Liver (tissue), 9 donors: Measurements from ENCODE around the gene HSPA1B. TPM values are rescaled to one million over a fixed set of nuclear protein-coding genes. Genes with fewer than 3 reads are reported as not detected.

Source experiments
- DNase-seq: peaks from one replicate; pipeline ENCODE4 v3.0.0-alpha.2; 2017; ENCODE audit warnings: low spot score
- H3K27ac ChIP-seq, 2 donors: one replicate each; pipeline ENCODE4 v1.7.0; 2013; ENCODE audit warnings: inconsistent platforms in 2 of 2, low read length in 2 of 2, control low read depth in 1 of 2, low read depth in 1 of 2, mild to moderate bottlenecking in 1 of 2
- H3K27me3 ChIP-seq, 4 donors: one replicate each; pipeline versions ENCODE4 v1.6.1 to v1.7.0; 2013; ENCODE audit warnings: low read length in 3 of 4, inconsistent platforms in 1 of 4, mild to moderate bottlenecking in 1 of 4, moderate library complexity in 1 of 4; ENCODE audit not compliant: control insufficient read depth in 4 of 4, insufficient read depth in 4 of 4
- H3K36me3 ChIP-seq, 4 donors: one replicate each; pipeline versions ENCODE4 v1.6.1 to v1.7.0; 2013; ENCODE audit warnings: low read length in 3 of 4, mild to moderate bottlenecking in 3 of 4, low read depth in 1 of 4, moderate library complexity in 1 of 4; ENCODE audit not compliant: control insufficient read depth in 4 of 4, insufficient read depth in 3 of 4
- H3K4me1 ChIP-seq, 4 donors: one replicate each; pipeline versions ENCODE4 v1.6.1 to v1.7.0; 2013; ENCODE audit warnings: low read length in 3 of 4, mild to moderate bottlenecking in 3 of 4, moderate library complexity in 1 of 4; ENCODE audit not compliant: control insufficient read depth in 4 of 4, insufficient read depth in 4 of 4
- H3K4me3 ChIP-seq, 3 donors: one replicate each; pipeline versions ENCODE4 v1.6.1 to v1.7.0; 2013; ENCODE audit warnings: low read length in 3 of 3, control low read depth in 1 of 3, low read depth in 1 of 3, mild to moderate bottlenecking in 1 of 3
- H3K9ac ChIP-seq, 2 donors: one replicate each; pipeline ENCODE4 v1.7.0; 2013; ENCODE audit warnings: low read length in 2 of 2, mild to moderate bottlenecking in 2 of 2, moderate library complexity in 2 of 2, control low read depth in 1 of 2, low read depth in 1 of 2
- H3K9me3 ChIP-seq, 4 donors: one replicate each; pipeline versions ENCODE4 v1.6.1 to v1.7.0; 2013; ENCODE audit warnings: low read length in 3 of 4; ENCODE audit not compliant: control insufficient read depth in 4 of 4
- ATF3 ChIP-seq: IDR thresholded peaks from 2 replicates; pipeline ENCODE4 v1.6.1; 2016; ENCODE audit warnings: antibody characterized with exemption
- CTCF ChIP-seq: fragments of 150-350 bp; IDR thresholded peaks from 2 replicates; pipeline ENCODE4 v1.5.1; 2017; ENCODE audit warnings: improper control_type of control experiment, low read depth, low read length; ENCODE audit not compliant: missing input control
- EGR1 ChIP-seq, 2 donors: IDR thresholded peaks; 2 replicates each; pipeline ENCODE4 v1.6.1; 2016 to 2018; ENCODE audit warnings: antibody characterized with exemption in 2 of 2, low read depth in 2 of 2
- FOXA1 ChIP-seq: IDR thresholded peaks from 2 replicates; pipeline ENCODE4 v1.6.1; 2016; ENCODE audit warnings: antibody characterized with exemption
- FOXA2 ChIP-seq: IDR thresholded peaks from 2 replicates; pipeline ENCODE4 v1.6.1; 2016; ENCODE audit warnings: antibody characterized with exemption
- GABPA ChIP-seq, 2 donors: IDR thresholded peaks in 1 of 2; conservative IDR thresholded peaks in 1 of 2; 2 replicates each; pipeline ENCODE4 v1.6.1; 2016; ENCODE audit warnings: antibody characterized with exemption in 2 of 2, mild to moderate bottlenecking in 1 of 2, moderate library complexity in 1 of 2
- HNF4A ChIP-seq, 2 donors: conservative IDR thresholded peaks; 2 replicates each; pipeline ENCODE4 v1.6.1; 2016; ENCODE audit warnings: antibody characterized with exemption in 2 of 2, mild to moderate bottlenecking in 2 of 2
- HNF4G ChIP-seq: IDR thresholded peaks from 2 replicates; pipeline ENCODE4 v1.6.1; 2016; ENCODE audit warnings: antibody characterized with exemption
- JUND ChIP-seq, 2 donors: IDR thresholded peaks; 2 replicates each; pipeline ENCODE4 v1.6.1; 2016; ENCODE audit warnings: antibody characterized with exemption in 2 of 2
- MAX ChIP-seq: IDR thresholded peaks from 2 replicates; pipeline ENCODE4 v1.6.1; 2016; ENCODE audit warnings: antibody characterized with exemption
- NR2F2 ChIP-seq: IDR thresholded peaks from 2 replicates; pipeline ENCODE4 v1.6.1; 2016; ENCODE audit warnings: antibody characterized with exemption
- RAD21 ChIP-seq, 2 donors: IDR thresholded peaks; 2 replicates each; pipeline ENCODE4 v1.6.1; 2016; ENCODE audit warnings: antibody characterized with exemption in 2 of 2, mild to moderate bottlenecking in 2 of 2
- REST ChIP-seq: IDR thresholded peaks from 2 replicates; pipeline ENCODE4 v1.6.1; 2016; ENCODE audit warnings: antibody characterized with exemption, mild to moderate bottlenecking
- RXRA ChIP-seq, 2 donors: IDR thresholded peaks; 2 replicates each; pipeline ENCODE4 v1.6.1; 2017 to 2018; ENCODE audit warnings: antibody characterized with exemption in 2 of 2, mild to moderate bottlenecking in 1 of 2
- SP1 ChIP-seq: IDR thresholded peaks from 2 replicates; pipeline ENCODE4 v1.6.1; 2018; ENCODE audit warnings: antibody characterized with exemption, mild to moderate bottlenecking
- TAF1 ChIP-seq: conservative IDR thresholded peaks from 2 replicates; pipeline ENCODE4 v1.6.1; 2016; ENCODE audit warnings: antibody characterized with exemption, mild to moderate bottlenecking
- YY1 ChIP-seq: IDR thresholded peaks from 2 replicates; pipeline ENCODE4 v1.6.1; 2016; ENCODE audit warnings: antibody characterized with exemption, mild to moderate bottlenecking
- ZBTB33 ChIP-seq: IDR thresholded peaks from 2 replicates; pipeline ENCODE4 v1.6.1; 2016; ENCODE audit warnings: antibody characterized with exemption
- whole genome bisulfite sequencing: extraction: QIAGEN DNeasy Blood & Tissue Kit; methylation state at CpG from one replicate; pipeline ENCODE4 v1.1.7; 2013; 5-methylcytosine and 5-hydroxymethylcytosine counted together
- polyA plus RNA-seq, 2 donors: library from polyadenylated mRNA; stranded (reverse) in 1 of 2; unstranded in 1 of 2; fragments of 200-250 nt in 1 of 2; fragments of >200 nt in 1 of 2; fragmentation: Nextera tagmentation in 1 of 2; extraction: Ambion mirVana in 1 of 2; gene quantifications; one replicate each; pipeline versions ENCODE4 v1.2.1 to v1.2.3, GENCODE V29; 2013 to 2015
- total RNA-seq, 2 donors: library from RNA; depleted of rRNA; stranded (reverse); fragments of >200 nt; gene quantifications; one replicate each; pipeline ENCODE4 v1.2.3, GENCODE V29; 2014
- donor health status: healthy.
- donor health status: healthy.
- donor health status: healthy.
- donor health status: healthy.
- donor health status: healthy.

The HSPA1B gene
- total RNA-seq (100 to 1,000 TPM in 1 of 2 donors, 10 to 100 TPM in 1; 57.2 to 165 TPM), polyA plus RNA-seq (10 to 100 TPM in 1 of 2 donors, 1 to 10 TPM in 1; 9.5 to 30.6 TPM)

GRCh38 chr6:31827286-31828079, at the start of gene HSPA1B:
TSS of gene HSPA1B (plus strand) at chr6:31827738. CDS start at chr6:31827951, 213 bp downstream.
- Histone ChIP-seq H3K27me3 (no peaks in the 10 kb centered on the region), H3K9ac (peak within 1 kb of the TSS; percentile 76), H3K4me3 (peak within 1 kb of the TSS; percentile 65 to 80 (median 77)), H3K9me3 (no peaks in the 10 kb centered on the region), H3K36me3 (no peaks in the 10 kb centered on the region), H3K4me1 (peaks cover 0 to 18% (median 6%) of the 10 kb centered on the region in 4 donors), H3K27ac (peak within 1 kb of the TSS; percentile 73 to 86)
- TF ChIP-seq TAF1 (peak; percentile 85), GABPA (IDR thresholded peaks at IDR 0.05 in 1 of 2, conservative IDR thresholded peaks at IDR 0.05 in 1 of 2) (peak in 1 of 2 donors; percentile 20), MAX (no peak), CTCF (no peak), HNF4A (conservative IDR thresholded peaks at IDR 0.05) (peak; percentile 44 to 60), ATF3 (no peak), RAD21 (IDR thresholded peaks at IDR 0.05) (no peak), NR2F2 (peak; percentile 47), EGR1 (IDR thresholded peaks at IDR 0.05; ENCODE audit: low read depth in 2 of 2) (peak in 1 of 2 donors; percentile 49), FOXA1 (peak; percentile 8), YY1 (peak; percentile 98), RXRA (IDR thresholded peaks at IDR 0.05) (peak in 1 of 2 donors; percentile 30), REST (peak; percentile 96), HNF4G (no peak), ZBTB33 (peak; percentile 87), SP1 (peak; percentile 90), JUND (IDR thresholded peaks at IDR 0.05) (peak; percentile 48 to 56), FOXA2 (no peak)
- WGBS: under 1% methylated on average over 52 of the region's 56 CpGs
- DNase-seq: peak; percentile 98
